Hepatocyte (in vitro differentiated cells): ENCODE data around the gene ZNF358. TPM values are rescaled to one million over a fixed set of nuclear protein-coding genes. Genes with fewer than 3 reads are reported as not detected.

Experiments used
- DNase-seq: peaks from one replicate; pipeline ENCODE4 v3.0.0-alpha.2; 2016; ENCODE audit warnings: low spot score
- H2AFZ ChIP-seq: fragments of 200-600 bp; sonication (generic); 2 replicates; pipeline ENCODE4 v1.6.0; 2016; ENCODE audit warnings: antibody characterized with exemption, mild to moderate bottlenecking
- H3K27ac ChIP-seq: fragments of 200-600 bp; sonication (generic); 2 replicates; pipeline ENCODE4 v1.5.1; 2016; ENCODE audit warnings: mild to moderate bottlenecking
- H3K27me3 ChIP-seq: fragments of 200-600 bp; sonication (generic); 2 replicates; pipeline ENCODE4 v1.6.1; 2016
- H3K36me3 ChIP-seq: fragments of 200-600 bp; sonication (generic); replicated peaks from 2 replicates; pipeline ENCODE4 v1.5.1; 2016; ENCODE audit warnings: low read depth; ENCODE audit not compliant: insufficient read depth
- H3K4me1 ChIP-seq: fragments of 200-600 bp; sonication (generic); 2 replicates; pipeline ENCODE4 v1.5.1; 2016; ENCODE audit warnings: mild to moderate bottlenecking, moderate library complexity; ENCODE audit not compliant: insufficient read depth
- H3K4me2 ChIP-seq: fragments of 200-600 bp; sonication (generic); 2 replicates; pipeline ENCODE4 v1.6.0; 2016
- H3K4me3 ChIP-seq: fragments of 200-600 bp; sonication (generic); 2 replicates; pipeline ENCODE4 v1.5.1; 2016; ENCODE audit warnings: mild to moderate bottlenecking
- H3K79me2 ChIP-seq: fragments of 200-600 bp; sonication (generic); 2 replicates; pipeline ENCODE4 v1.6.0; 2017; ENCODE audit warnings: mild to moderate bottlenecking
- H3K9me2 ChIP-seq: fragments of 200-600 bp; sonication (generic); replicated peaks from 2 replicates; pipeline ENCODE4 v1.6.0; 2017; ENCODE audit warnings: mild to moderate bottlenecking; ENCODE audit not compliant: insufficient read depth
- H3K9me3 ChIP-seq: fragments of 200-600 bp; sonication (generic); 2 replicates; pipeline ENCODE4 v1.5.1; 2016; ENCODE audit warnings: low read depth, mild to moderate bottlenecking
- H4K20me1 ChIP-seq: fragments of 200-600 bp; sonication (generic); 2 replicates; pipeline ENCODE4 v1.6.0; 2016; ENCODE audit warnings: mild to moderate bottlenecking; ENCODE audit not compliant: insufficient read depth, poor library complexity, severe bottlenecking
- CTCF ChIP-seq: fragments of 200-600 bp; sonication (generic); IDR thresholded peaks from 2 replicates; pipeline ENCODE4 v1.5.1; 2016; ENCODE audit warnings: antibody characterized with exemption, mild to moderate bottlenecking; ENCODE audit not compliant: poor library complexity
- EZH2 ChIP-seq: fragments of 200-600 bp; sonication (generic); IDR thresholded peaks from 2 replicates; pipeline ENCODE4 v1.6.1; 2016; ENCODE audit warnings: antibody characterized with exemption, mild to moderate bottlenecking, borderline replicate concordance
- EZH2phosphoT487 ChIP-seq: fragments of 200-600 bp; sonication (generic); IDR thresholded peaks from one replicate; pipeline ENCODE4 v1.6.1; 2018; ENCODE audit warnings: antibody characterized with exemption, mild to moderate bottlenecking, low read depth, moderate library complexity; ENCODE audit not compliant: unreplicated experiment, severe bottlenecking
- WGBS: methylation state at CpG from one replicate; pipeline ENCODE4 v1.1.6; 2016; ENCODE audit warnings: low lambda C conversion rate; ENCODE audit errors: missing lambda C conversion rate; 5-methylcytosine and 5-hydroxymethylcytosine counted together
- polyA plus RNA-seq: library from polyadenylated mRNA; unstranded; fragments of >200 nt; fragmentation: Nextera tagmentation; extraction: Ambion mirVana; gene quantifications from 2 replicates; pipeline ENCODE4 v1.2.1, GENCODE V29; 2016
- total RNA-seq: library from RNA; depleted of rRNA; stranded (reverse); fragments of >200 nt; gene quantifications from 2 replicates; pipeline ENCODE4 v1.2.3, GENCODE V29; 2014

ZNF358 gene
- total and polyA plus RNA-seq, 2 experiments from 2014 or later = 37.8 to 39.9 TPM

GRCh38 chr19:7539827-7540425 is 24.0 kb downstream of the ZNF358 start:
- Histone ChIP-seq H3K36me3 (no peaks in the 10 kb centered on the region), H3K27me3 (no peaks in the 10 kb centered on the region), H3K4me3 (no peak overlapping the region), H3K9me3 (no peaks in the 10 kb centered on the region), H4K20me1 (no peaks in the 10 kb centered on the region), H3K9me2 (no peaks in the 10 kb centered on the region), H3K4me1 (no peaks in the 10 kb centered on the region), H3K79me2 (no peaks in the 10 kb centered on the region), H2AFZ (no peak overlapping the region), H3K4me2 (no peak overlapping the region), H3K27ac (no peak overlapping the region)
- TF ChIP-seq CTCF = no peak
- TF ChIP-seq EZH2phosphoT487 = no peak
- TF ChIP-seq EZH2 = no peak
- WGBS = 97% methylated on average over 25 of the region's 28 CpGs
- no peak for DNase-seq

- no peaks in the 10 kb centered on the region for H3K9me2 ChIP-seq
- no peaks in the 10 kb centered on the region for H4K20me1 ChIP-seq
- no peak overlapping the region for H2AFZ ChIP-seq
- H3K79me2 ChIP-seq = no peaks in the 10 kb centered on the region
- WGBS = 92% methylated on average over 26 of the region's 39 CpGs
- no peaks in the 10 kb centered on the region for H3K36me3 ChIP-seq
- H3K9me3 ChIP-seq = no peaks in the 10 kb centered on the region
- H3K4me3 ChIP-seq = no peak overlapping the region
- no peaks in the 10 kb centered on the region for H3K27me3 ChIP-seq
- H3K27ac ChIP-seq = no peak overlapping the region
- TF ChIP-seq EZH2 (no peak), EZH2phosphoT487 (no peak), CTCF (no peak)
- H3K4me2 ChIP-seq = no peak overlapping the region
- DNase-seq = no peak
- H3K4me1 ChIP-seq = no peaks in the 10 kb centered on the region
These were observed 25.0 kb downstream of the ZNF358 start for GRCh38 chr19:7540761-7541474.

- no peak overlapping the region for H3K27ac ChIP-seq
- H3K4me2 ChIP-seq = no peak overlapping the region
- no peaks in the 10 kb centered on the region for H3K9me3 ChIP-seq
- H4K20me1 ChIP-seq = no peaks in the 10 kb centered on the region
- 96% methylated on average over 15 of the region's 15 CpGs for WGBS
- no peak for DNase-seq
- no peak overlapping the region for H2AFZ ChIP-seq
- TF ChIP-seq EZH2 (no peak), EZH2phosphoT487 (no peak), CTCF (no peak)
- no peak overlapping the region for H3K4me3 ChIP-seq
- H3K36me3 ChIP-seq = no peaks in the 10 kb centered on the region
- H3K4me1 ChIP-seq = no peaks in the 10 kb centered on the region
- H3K27me3 ChIP-seq = no peaks in the 10 kb centered on the region
- no peaks in the 10 kb centered on the region for H3K79me2 ChIP-seq
- no peaks in the 10 kb centered on the region for H3K9me2 ChIP-seq
These were observed 25.5 kb downstream of the ZNF358 start for GRCh38 chr19:7541475-7541824.
